Measurements from ENCODE around the gene DEUP1.

- TF ChIP-seq, protein P1, sequence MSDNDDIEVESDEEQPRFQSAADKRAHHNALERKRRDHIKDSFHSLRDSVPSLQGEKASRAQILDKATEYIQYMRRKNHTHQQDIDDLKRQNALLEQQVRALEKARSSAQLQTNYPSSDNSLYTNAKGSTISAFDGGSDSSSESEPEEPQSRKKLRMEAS (IDR thresholded peaks at IDR 0.05): no peak
- TF ChIP-seq CTCF (IDR thresholded peaks at IDR 0.05 in 2 of 3, conservative IDR thresholded peaks at IDR 0.05 in 1 of 3; ENCODE audit: borderline replicate concordance in 1 of 3, insufficient read depth in 1 of 3, low read depth in 2 of 3, low read length in 2 of 3) (no peak), POLR2A (IDR thresholded peaks at IDR 0.05; ENCODE audit: borderline replicate concordance, extremely low read depth, insufficient read depth, insufficient read length) (no peak), RAD21 (IDR thresholded peaks at IDR 0.05; ENCODE audit: low read depth) (no peak)
These were observed 34.5 kb upstream of the DEUP1 start for GRCh38 chr11:93295921-93296575.
